ENCODE results near the gene OXT. TPM values are rescaled to one million over a fixed set of nuclear protein-coding genes. Genes with fewer than 3 reads are reported as not detected.
"Not testable (repeated sequence)": the region's sequence is repeated elsewhere in the genome, so short reads cannot be mapped to it uniquely, and the experiment has no call there.

OXT gene
- total RNA-seq, 1 donor from 2014 or later, result not detected

DNA sequence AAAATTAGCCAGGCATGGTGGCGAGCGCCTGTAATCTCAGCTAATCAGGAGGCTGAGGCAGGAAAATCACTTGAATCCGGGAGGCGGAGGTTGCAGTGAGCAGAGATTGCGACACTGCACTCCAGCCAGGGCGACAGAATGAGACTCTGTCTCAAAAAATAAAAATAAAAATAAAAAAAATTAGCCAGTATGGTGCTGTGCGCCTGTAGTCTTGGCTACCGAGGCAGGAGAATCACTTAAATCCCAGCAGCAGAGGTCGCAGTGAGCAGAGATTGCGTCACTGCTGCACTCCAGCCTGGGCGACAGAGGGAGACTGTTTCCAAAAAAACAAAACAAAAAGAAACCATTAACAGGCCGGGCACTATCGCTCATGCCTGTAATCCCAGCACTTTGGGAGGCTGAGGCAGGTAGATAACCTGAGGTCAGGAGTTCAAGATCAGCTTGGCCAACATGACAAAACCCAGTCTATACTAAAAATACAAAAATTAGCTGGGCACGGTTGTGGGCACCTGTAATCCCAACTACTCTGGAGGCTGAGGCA is 46.5 kb downstream of the OXT start:
- not testable (repeated sequence) for H3K27me3 ChIP-seq (ENCODE audit: control insufficient read depth, insufficient read depth, low read length); H3K4me3 ChIP-seq (ENCODE audit: low read depth, low read length); H3K36me3 ChIP-seq (ENCODE audit: control insufficient read depth, insufficient read depth, low read length)
- peak; percentile 26 for DNase-seq (ENCODE audit: low read depth)
- TF ChIP-seq, protein P1, sequence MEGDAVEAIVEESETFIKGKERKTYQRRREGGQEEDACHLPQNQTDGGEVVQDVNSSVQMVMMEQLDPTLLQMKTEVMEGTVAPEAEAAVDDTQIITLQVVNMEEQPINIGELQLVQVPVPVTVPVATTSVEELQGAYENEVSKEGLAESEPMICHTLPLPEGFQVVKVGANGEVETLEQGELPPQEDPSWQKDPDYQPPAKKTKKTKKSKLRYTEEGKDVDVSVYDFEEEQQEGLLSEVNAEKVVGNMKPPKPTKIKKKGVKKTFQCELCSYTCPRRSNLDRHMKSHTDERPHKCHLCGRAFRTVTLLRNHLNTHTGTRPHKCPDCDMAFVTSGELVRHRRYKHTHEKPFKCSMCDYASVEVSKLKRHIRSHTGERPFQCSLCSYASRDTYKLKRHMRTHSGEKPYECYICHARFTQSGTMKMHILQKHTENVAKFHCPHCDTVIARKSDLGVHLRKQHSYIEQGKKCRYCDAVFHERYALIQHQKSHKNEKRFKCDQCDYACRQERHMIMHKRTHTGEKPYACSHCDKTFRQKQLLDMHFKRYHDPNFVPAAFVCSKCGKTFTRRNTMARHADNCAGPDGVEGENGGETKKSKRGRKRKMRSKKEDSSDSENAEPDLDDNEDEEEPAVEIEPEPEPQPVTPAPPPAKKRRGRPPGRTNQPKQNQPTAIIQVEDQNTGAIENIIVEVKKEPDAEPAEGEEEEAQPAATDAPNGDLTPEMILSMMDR (IDR thresholded peaks at IDR 0.05; ENCODE audit: insufficient read depth, low read length, poor library complexity, severe bottlenecking), result peak; percentile 60

DNA sequence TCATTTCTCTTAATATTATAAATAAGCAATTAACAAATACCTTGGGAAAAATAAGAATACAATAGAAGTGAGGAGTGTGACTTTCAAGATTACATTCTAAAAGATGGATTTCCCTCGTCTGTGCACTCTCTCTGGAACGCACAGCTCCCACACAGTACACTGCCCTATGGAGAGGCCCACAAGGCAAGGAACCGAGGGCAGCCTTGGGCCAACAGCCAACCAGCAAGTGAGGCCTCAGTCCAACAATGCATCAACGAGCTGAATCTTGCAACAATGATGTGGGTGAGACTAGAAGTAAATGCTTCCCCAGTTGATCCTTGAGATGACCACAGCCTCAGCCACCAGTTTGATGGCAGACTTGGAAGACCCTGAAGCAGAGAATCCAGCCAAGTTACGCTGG is 47.6 kb downstream of the OXT start:
- TF ChIP-seq, protein P1 (IDR thresholded peaks at IDR 0.05; ENCODE audit: insufficient read depth, low read length, poor library complexity, severe bottlenecking), result no peak
- H3K27me3 ChIP-seq (ENCODE audit: control insufficient read depth, insufficient read depth, low read length), result no peaks in the 10 kb centered on the region

DNA sequence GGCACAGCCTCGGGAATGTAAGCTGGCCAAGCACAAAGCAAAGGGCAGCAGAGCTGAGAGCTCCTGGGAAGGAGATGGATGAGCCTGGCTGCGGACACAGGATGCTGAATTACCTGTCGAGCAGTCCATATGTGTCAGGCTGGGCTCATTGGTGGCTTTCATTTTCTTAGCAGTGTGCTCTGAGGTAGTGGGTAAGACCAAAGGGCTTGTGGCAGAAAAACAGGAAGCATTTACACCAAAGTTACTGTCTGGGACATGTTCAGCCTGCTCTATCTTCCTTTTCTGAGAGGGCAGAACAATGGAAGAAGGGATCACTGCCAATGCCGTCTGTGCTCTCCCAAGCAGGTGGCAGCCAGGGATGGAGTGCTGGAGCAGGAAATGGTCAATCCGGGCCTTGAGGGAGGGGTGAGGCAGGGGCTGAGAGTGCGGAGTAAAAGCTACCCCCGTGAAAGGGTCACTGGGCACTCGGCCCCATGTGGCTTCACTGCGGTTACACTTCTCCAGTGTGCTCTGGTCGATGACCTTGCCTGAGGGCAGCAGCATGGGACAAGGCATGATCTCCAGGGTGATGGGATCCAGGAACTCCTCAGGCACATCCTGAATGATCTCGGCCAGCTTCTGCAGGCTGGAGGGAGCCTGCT is 50.0 kb downstream of the OXT start:
- TF ChIP-seq, protein P1 (IDR thresholded peaks at IDR 0.05; ENCODE audit: insufficient read depth, low read length, poor library complexity, severe bottlenecking), result no peak

More for the DNA sequence above, 47.6 kb downstream of the OXT start:
- H3K36me3 ChIP-seq (ENCODE audit: control insufficient read depth, insufficient read depth, low read length), result no peaks in the 10 kb centered on the region
- DNase-seq (ENCODE audit: low read depth), result no peak
- H3K4me3 ChIP-seq (ENCODE audit: low read depth, low read length), result no peak overlapping the region

More for the DNA sequence above, 50.0 kb downstream of the OXT start:
- Histone ChIP-seq H3K36me3 (ENCODE audit: control insufficient read depth, insufficient read depth, low read length) (no peaks in the 10 kb centered on the region), H3K27me3 (ENCODE audit: control insufficient read depth, insufficient read depth, low read length) (no peaks in the 10 kb centered on the region), H3K4me3 (ENCODE audit: low read depth, low read length) (no peak overlapping the region)
- DNase-seq (ENCODE audit: low read depth), result no peak

Other genes with a start within 250 kb of the OXT start
- 30.4 and 35.5 TPM in 2 replicates for gene PCED1A, start 231.0 kb upstream of the OXT start, total RNA-seq
- gene VPS16, start 230.9 kb upstream of the OXT start, total RNA-seq, result 38.6 and 40.4 TPM in 2 replicates
- gene PTPRA, start 198.1 kb upstream of the OXT start, total RNA-seq, result 43.3 and 48.6 TPM in 2 replicates
- gene GNRH2, start 28.0 kb upstream of the OXT start, total RNA-seq, result 0.27 TPM in 1 of 2 replicates, not detected in the other
- gene MRPS26, start 25.6 kb upstream of the OXT start, total RNA-seq, result 70.4 and 80.8 TPM in 2 replicates
- gene AVP, start 13.1 kb downstream of the OXT start, total RNA-seq, result not detected in 2 replicates
- gene FASTKD5, start 88.2 kb downstream of the OXT start, total RNA-seq, result 13.4 and 14.3 TPM in 2 replicates
- 5.1 and 5.6 TPM in 2 replicates for gene UBOX5, start 88.2 kb downstream of the OXT start, total RNA-seq
- gene LZTS3, start 101.9 kb downstream of the OXT start, total RNA-seq, result 10.4 and 11.3 TPM in 2 replicates
- 89.8 and 108 TPM in 2 replicates for gene DDRGK1, start 133.1 kb downstream of the OXT start, total RNA-seq
- gene ITPA, start 137.9 kb downstream of the OXT start, total RNA-seq, result 71.2 and 80.5 TPM in 2 replicates
- gene SLC4A11, start 167.6 kb downstream of the OXT start, total RNA-seq, result 4.9 and 8.5 TPM in 2 replicates

All from kidney epithelial cell (primary cell).